NB4 (cell line): Measurements from ENCODE around the gene C14orf119.

Source experiments
- MYC ChIP-seq: IDR thresholded peaks from 2 replicates; pipeline ENCODE4 v1.6.1; 2011; ENCODE audit warnings: low read depth, low read length
- POLR2A ChIP-seq: IDR thresholded peaks from 2 replicates; pipeline ENCODE4 v1.6.1; 2011; ENCODE audit warnings: mild to moderate bottlenecking; ENCODE audit not compliant: insufficient read length; ENCODE audit errors: extremely low read depth
- TF ChIP-seq, protein P1 (sequence below): IDR thresholded peaks from one replicate; pipeline ENCODE4 v1.5.1; 2012; ENCODE audit warnings: low read depth, low read length
- TF ChIP-seq, protein P2 (sequence below): IDR thresholded peaks from 2 replicates; pipeline ENCODE4 v1.6.1; 2011; ENCODE audit warnings: low read depth, low read length

DNA sequence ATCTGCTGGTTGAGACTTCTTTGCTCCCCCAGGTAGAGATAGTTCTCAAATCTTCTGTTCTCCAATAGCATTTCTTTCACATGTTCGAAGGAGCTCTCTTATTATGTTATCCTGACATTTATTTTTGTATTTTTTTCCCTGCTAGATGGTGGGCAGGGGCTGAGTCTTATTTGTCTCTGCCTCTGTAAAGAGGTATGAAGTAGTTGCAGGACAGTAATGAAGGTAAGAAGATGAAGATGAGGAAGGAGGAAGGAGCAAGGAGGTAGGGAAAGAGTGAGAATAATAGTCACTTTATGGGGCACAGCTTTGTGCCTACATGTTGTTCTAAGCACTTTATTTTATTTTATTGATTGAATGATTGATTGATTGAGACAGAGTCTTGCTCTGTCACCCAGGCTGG is 14.5 kb downstream of the C14orf119 start:
- TF ChIP-seq, protein P1, sequence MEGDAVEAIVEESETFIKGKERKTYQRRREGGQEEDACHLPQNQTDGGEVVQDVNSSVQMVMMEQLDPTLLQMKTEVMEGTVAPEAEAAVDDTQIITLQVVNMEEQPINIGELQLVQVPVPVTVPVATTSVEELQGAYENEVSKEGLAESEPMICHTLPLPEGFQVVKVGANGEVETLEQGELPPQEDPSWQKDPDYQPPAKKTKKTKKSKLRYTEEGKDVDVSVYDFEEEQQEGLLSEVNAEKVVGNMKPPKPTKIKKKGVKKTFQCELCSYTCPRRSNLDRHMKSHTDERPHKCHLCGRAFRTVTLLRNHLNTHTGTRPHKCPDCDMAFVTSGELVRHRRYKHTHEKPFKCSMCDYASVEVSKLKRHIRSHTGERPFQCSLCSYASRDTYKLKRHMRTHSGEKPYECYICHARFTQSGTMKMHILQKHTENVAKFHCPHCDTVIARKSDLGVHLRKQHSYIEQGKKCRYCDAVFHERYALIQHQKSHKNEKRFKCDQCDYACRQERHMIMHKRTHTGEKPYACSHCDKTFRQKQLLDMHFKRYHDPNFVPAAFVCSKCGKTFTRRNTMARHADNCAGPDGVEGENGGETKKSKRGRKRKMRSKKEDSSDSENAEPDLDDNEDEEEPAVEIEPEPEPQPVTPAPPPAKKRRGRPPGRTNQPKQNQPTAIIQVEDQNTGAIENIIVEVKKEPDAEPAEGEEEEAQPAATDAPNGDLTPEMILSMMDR = no peak
- TF ChIP-seq MYC = no peak
- TF ChIP-seq POLR2A = no peak
- TF ChIP-seq, protein P2, sequence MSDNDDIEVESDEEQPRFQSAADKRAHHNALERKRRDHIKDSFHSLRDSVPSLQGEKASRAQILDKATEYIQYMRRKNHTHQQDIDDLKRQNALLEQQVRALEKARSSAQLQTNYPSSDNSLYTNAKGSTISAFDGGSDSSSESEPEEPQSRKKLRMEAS = no peak
